Activated naive CD4-positive, alpha-beta T cell treated with anti-CD3 and anti-CD28 coated beads, Interleukin-2, amount 10 ng/mL, durations not matched to agents 7 days and 5 days (primary cell): ENCODE data around the gene GTPBP4.
"Not testable (repeated sequence)": the region's sequence is repeated elsewhere in the genome, so short reads cannot be mapped to it uniquely, and the experiment has no call there.

Experiments used
- CTCF ChIA-PET: fragments of 350-600 bp; sonication (Branson Sonifier 250); formaldehyde crosslinking; loops from one replicate; lab custom pipeline; 2021; ENCODE audit warnings: antibody characterized with exemption; lab: Charles Lee
- DNase-seq: peaks from one replicate; pipeline ENCODE4 v3.0.0-alpha.2; 2020
- H3K27ac Mint-ChIP-seq: one replicate; pipeline ENCODE4 v1.8.0; 2021; ENCODE audit warnings: mild to moderate bottlenecking, moderate library complexity, mixed read lengths
- H3K27me3 Mint-ChIP-seq: one replicate; pipeline ENCODE4 v1.8.0; 2021; ENCODE audit warnings: mild to moderate bottlenecking, mixed read lengths
- H3K36me3 Mint-ChIP-seq: one replicate; pipeline ENCODE4 v1.8.0; 2021; ENCODE audit warnings: mixed read lengths
- H3K4me1 Mint-ChIP-seq: one replicate; pipeline ENCODE4 v1.8.0; 2021; ENCODE audit warnings: mixed read lengths
- H3K4me3 Mint-ChIP-seq: one replicate; pipeline ENCODE4 v1.8.0; 2021; ENCODE audit warnings: mild to moderate bottlenecking, moderate library complexity, mixed read lengths
- H3K9me3 Mint-ChIP-seq: one replicate; pipeline ENCODE4 v1.8.0; 2021; ENCODE audit warnings: mixed read lengths

GTPBP4 gene

GRCh38 chr10:992467-992866 lies 4.2 kb downstream of the GTPBP4 start:
- Mint-ChIP-seq H3K4me1 (peaks cover 30% of the 10 kb centered on the region), H3K36me3 (peaks cover 48% of the 10 kb centered on the region), H3K4me3 (no peak overlapping the region), H3K27ac (no peak overlapping the region), H3K9me3 (no peaks in the 10 kb centered on the region), H3K27me3 (no peaks in the 10 kb centered on the region)
- DNase-seq = no peak
- CTCF ChIA-PET = no interaction called here

GRCh38 chr10:992871-993270 lies 4.6 kb downstream of the GTPBP4 start:
- Mint-ChIP-seq H3K27me3 (no peaks in the 10 kb centered on the region), H3K4me3 (no peak overlapping the region), H3K9me3 (no peaks in the 10 kb centered on the region), H3K4me1 (peaks cover 30% of the 10 kb centered on the region), H3K27ac (no peak overlapping the region), H3K36me3 (peaks cover 51% of the 10 kb centered on the region)
- CTCF ChIA-PET = no interaction called here
- DNase-seq = no peak

DNA sequence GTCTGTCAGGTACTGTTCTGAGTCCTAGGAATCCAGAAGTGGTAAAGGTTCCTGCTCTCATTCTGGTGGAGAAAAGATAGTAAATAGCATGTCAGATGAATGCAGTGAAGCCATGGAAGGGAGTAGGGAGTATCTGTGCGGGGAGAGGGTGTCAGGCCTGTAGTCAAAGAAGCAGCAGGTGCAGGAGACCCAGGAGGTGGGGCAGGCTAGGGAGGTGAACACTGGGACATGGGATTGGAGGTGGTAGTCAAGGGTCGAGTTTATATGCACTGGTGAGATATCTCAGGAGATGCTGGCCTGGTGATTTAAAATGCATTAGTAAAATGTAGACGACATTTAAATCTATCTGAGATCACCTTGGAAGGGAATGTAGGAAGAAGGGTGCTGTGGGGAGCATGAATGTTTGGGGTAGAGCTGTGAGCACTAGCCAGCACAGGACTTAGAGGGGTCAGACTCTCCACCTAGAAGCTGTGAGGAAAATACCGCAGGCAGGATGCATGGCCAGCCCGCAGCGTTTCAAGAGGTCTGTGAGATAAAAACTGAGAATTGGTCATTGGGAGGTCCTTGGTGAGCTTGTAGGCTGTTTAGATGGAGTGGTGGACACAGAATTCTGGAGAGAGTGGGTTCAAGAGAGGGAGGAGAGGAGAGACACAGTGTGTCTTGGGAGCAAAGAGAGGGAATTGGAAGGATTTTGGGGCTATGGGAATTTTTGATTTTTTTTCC lies 6.8 kb downstream of the GTPBP4 start:
- no peak overlapping the region for H3K4me3 Mint-ChIP-seq
- H3K27me3 Mint-ChIP-seq = no peaks in the 10 kb centered on the region
- H3K4me1 Mint-ChIP-seq = peaks cover 13% of the 10 kb centered on the region
- H3K36me3 Mint-ChIP-seq = peaks cover 62% of the 10 kb centered on the region
- no peak for DNase-seq
- H3K9me3 Mint-ChIP-seq = no peaks in the 10 kb centered on the region
- no peak overlapping the region for H3K27ac Mint-ChIP-seq
- CTCF ChIA-PET = no interaction called here

GRCh38 chr10:995559-995926 lies 7.3 kb downstream of the GTPBP4 start:
- H3K27me3 Mint-ChIP-seq = no peaks in the 10 kb centered on the region
- no peak overlapping the region for H3K4me3 Mint-ChIP-seq
- H3K9me3 Mint-ChIP-seq = no peaks in the 10 kb centered on the region
- H3K27ac Mint-ChIP-seq = no peak overlapping the region
- CTCF ChIA-PET = no interaction called here
- H3K4me1 Mint-ChIP-seq = peaks cover 9% of the 10 kb centered on the region
- no peak for DNase-seq
- H3K36me3 Mint-ChIP-seq = peaks cover 64% of the 10 kb centered on the region

- Mint-ChIP-seq H3K27me3 (no peaks in the 10 kb centered on the region), H3K27ac (no peak overlapping the region), H3K4me3 (no peak overlapping the region), H3K36me3 (peaks cover 65% of the 10 kb centered on the region), H3K9me3 (no peaks in the 10 kb centered on the region), H3K4me1 (peaks cover 4% of the 10 kb centered on the region)
- CTCF ChIA-PET = no interaction called here
- no peak for DNase-seq
These were observed 7.8 kb downstream of the GTPBP4 start for GRCh38 chr10:996031-996430.

GRCh38 chr10:997266-998022 lies 9.2 kb downstream of the GTPBP4 start:
- Mint-ChIP-seq H3K4me3 (no peak overlapping the region), H3K4me1 (no peaks in the 10 kb centered on the region), H3K36me3 (peaks cover 72% of the 10 kb centered on the region), H3K27ac (no peak overlapping the region), H3K9me3 (peaks cover 3% of the 10 kb centered on the region), H3K27me3 (no peaks in the 10 kb centered on the region)
- CTCF ChIA-PET = no interaction called here
- DNase-seq = no peak

DNA sequence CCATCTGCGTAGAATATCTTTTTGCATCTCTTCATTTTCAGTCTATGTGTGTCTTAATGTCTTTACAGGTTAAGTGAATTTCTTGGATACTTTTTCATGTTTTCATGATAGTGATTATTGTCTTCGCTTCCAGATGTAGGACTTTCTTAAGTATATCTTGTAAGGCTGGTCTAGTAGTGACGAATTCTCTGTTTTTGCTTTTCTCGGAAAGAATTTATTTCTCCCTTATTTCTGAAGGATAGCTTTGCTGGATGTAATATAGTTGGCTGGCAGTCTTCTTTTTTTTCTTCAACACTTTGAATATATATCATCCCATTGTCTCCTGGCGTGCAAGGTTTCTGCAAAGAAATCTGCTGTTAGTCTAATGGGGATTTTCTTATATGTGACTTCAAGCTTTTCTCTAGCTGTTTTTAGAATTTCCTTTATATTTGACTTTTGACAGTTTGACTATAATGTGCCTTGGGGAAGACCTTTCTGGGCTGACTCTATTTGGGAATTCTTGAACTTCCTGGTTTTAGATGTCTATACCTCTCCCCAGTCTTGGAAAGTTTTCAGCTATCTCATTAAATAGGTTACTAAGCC lies 14.3 kb downstream of the GTPBP4 start:
- CTCF ChIA-PET = no interaction called here
- DNase-seq = no peak
- Mint-ChIP-seq H3K27ac (no peak overlapping the region), H3K27me3 (no peaks in the 10 kb centered on the region), H3K4me3 (no peak overlapping the region), H3K36me3 (peaks cover 75% of the 10 kb centered on the region), H3K4me1 (no peaks in the 10 kb centered on the region), H3K9me3 (peaks cover 8% of the 10 kb centered on the region)

DNA sequence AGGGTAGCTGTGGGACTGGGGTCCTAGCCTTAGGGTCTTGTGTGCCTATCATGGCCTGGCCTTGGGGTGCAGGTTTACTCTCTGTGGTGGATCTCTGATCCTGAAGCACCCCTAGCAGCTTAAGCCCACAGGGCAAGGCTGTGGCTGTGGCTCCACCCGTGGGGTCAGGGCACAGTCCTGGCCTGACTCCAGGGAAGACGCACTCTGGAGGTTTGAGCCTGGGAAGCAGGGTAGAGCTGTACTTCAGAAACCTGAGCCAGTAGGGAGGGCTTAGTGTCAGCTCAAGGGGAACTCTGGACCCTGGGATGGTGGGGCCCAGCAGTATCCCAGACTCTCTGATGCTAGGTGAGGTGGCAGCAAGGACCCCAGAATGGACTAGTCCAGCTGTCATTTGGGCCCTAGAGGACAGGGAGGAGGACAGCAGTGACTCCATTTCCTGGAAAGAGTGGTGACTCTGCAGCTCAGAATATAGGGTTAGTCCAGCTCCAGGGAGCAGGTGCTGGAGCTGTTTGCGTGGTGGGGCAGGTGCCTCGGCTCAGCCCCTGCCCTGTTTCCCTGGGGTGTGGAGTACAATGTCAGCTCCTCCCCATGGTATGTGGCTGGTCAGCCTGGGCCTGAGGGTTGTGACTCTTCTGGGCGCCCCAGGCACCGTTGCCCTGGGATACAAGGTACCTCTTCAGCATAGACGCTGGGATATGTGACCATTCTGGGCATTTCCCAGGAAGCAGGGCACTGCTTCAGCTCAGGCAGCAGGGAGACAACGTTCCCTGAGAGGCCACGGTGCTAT lies 15.8 kb downstream of the GTPBP4 start:
- peaks cover 72% of the 10 kb centered on the region for H3K36me3 Mint-ChIP-seq
- no peak overlapping the region for H3K27ac Mint-ChIP-seq
- CTCF ChIA-PET = no interaction called here
- no peaks in the 10 kb centered on the region for H3K4me1 Mint-ChIP-seq
- H3K4me3 Mint-ChIP-seq = no peak overlapping the region
- no peaks in the 10 kb centered on the region for H3K27me3 Mint-ChIP-seq
- DNase-seq = no peak
- H3K9me3 Mint-ChIP-seq = peaks cover 8% of the 10 kb centered on the region

DNA sequence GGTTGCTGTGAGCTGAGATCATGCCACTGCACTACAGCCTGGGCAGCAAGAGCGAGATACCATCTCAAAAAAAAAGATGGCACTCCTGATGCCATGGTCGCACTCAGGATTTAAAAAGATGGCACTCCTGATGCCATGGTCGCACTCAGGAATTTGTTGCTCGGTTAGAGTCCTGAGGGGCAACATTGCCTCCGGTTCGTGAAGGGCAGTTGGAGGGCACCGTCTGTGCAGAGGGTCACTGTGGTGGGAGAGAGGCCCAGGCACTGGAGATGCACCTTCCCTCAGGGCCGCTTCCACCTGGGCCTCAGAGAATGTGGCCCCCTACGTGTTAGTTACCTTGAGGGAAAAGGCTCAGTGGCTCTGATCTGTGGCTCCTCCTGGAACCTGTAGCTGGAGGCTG lies 18.3 kb downstream of the GTPBP4 start:
- H3K36me3 Mint-ChIP-seq = peaks cover 72% of the 10 kb centered on the region
- no peak for DNase-seq

GRCh38 chr10:1007583-1007982 lies 19.3 kb downstream of the GTPBP4 start:
- no peak for DNase-seq
- peaks cover 75% of the 10 kb centered on the region for H3K36me3 Mint-ChIP-seq
- CTCF ChIA-PET = no interaction called here
- H3K27ac Mint-ChIP-seq = peak overlapping the region; percentile 67
- H3K9me3 Mint-ChIP-seq = peaks cover 4% of the 10 kb centered on the region
- H3K4me3 Mint-ChIP-seq = no peak overlapping the region
- no peaks in the 10 kb centered on the region for H3K27me3 Mint-ChIP-seq
- H3K4me1 Mint-ChIP-seq = peaks cover 7% of the 10 kb centered on the region

More for the DNA sequence above, 18.3 kb downstream of the GTPBP4 start:
- peaks cover 7% of the 10 kb centered on the region for H3K4me1 Mint-ChIP-seq
- no peaks in the 10 kb centered on the region for H3K27me3 Mint-ChIP-seq
- no peak overlapping the region for H3K4me3 Mint-ChIP-seq
- CTCF ChIA-PET = no interaction called here
- peaks cover 8% of the 10 kb centered on the region for H3K9me3 Mint-ChIP-seq
- H3K27ac Mint-ChIP-seq = no peak overlapping the region

GRCh38 chr10:1009071-1009494 lies 20.8 kb downstream of the GTPBP4 start:
- H3K4me1 Mint-ChIP-seq = peaks cover 7% of the 10 kb centered on the region
- H3K27me3 Mint-ChIP-seq = no peaks in the 10 kb centered on the region
- peaks cover 69% of the 10 kb centered on the region for H3K36me3 Mint-ChIP-seq
- no peak for DNase-seq
- CTCF ChIA-PET = no interaction called here
- no peak overlapping the region for H3K4me3 Mint-ChIP-seq
- H3K27ac Mint-ChIP-seq = peak overlapping the region; percentile 83
- no peaks in the 10 kb centered on the region for H3K9me3 Mint-ChIP-seq

- H3K36me3 Mint-ChIP-seq = peaks cover 72% of the 10 kb centered on the region
These were observed 21.7 kb downstream of the GTPBP4 start for GRCh38 chr10:1009947-1010346.

DNA sequence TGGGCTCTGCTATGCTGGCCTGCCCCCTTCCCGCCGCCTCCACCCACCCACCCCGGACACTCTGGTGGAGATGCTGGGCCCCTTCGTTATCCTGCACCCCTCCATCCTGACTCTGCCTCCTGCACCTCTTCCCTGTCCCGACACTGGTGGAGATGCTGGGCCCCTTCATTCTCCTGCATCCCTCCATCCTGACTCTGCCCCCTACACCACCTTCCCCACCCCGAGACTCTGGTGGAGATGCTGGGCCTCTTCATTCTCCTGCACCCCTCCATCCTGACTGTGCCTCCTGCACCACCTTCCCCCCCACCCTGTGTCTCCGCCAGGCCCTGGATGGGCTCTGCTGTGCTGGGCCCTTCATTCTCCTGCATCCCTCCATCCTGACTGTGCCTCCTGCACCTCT lies 22.5 kb downstream of the GTPBP4 start:
- Mint-ChIP-seq H3K36me3 (peaks cover 66% of the 10 kb centered on the region), H3K4me3 (no peak overlapping the region), H3K4me1 (peaks cover 7% of the 10 kb centered on the region), H3K9me3 (no peaks in the 10 kb centered on the region), H3K27ac (peak overlapping the region; percentile 39), H3K27me3 (no peaks in the 10 kb centered on the region)
- CTCF ChIA-PET = no interaction called here
- no peak for DNase-seq

More at GRCh38 chr10:1009947-1010346, 21.7 kb downstream of the GTPBP4 start:
- peak overlapping the region; percentile 83 for H3K27ac Mint-ChIP-seq
- H3K4me3 Mint-ChIP-seq, DNase-seq, H3K9me3 Mint-ChIP-seq, CTCF ChIA-PET, H3K27me3 Mint-ChIP-seq, H3K4me1 Mint-ChIP-seq: not testable (repeated sequence)

DNA sequence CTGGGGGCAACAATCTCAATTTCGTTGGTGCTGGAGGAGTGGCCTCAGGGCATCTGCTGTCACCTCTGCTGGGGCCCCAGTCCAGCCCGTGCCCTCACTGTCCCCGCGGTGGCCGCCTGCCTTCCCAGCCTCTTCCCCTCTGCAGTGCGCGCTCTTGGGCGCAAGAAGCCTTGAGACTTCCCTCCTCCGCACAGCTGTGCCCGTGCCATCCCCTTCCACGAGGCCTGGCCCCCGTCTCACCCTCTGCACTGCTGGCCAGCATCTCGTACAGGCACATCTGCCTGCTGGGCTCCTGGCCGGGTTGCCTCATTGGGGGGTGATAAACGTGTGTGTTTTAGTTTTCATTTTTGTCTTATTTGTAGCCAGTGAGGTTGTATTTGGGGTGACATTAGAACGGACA lies 23.5 kb downstream of the GTPBP4 start:
- H3K27ac Mint-ChIP-seq = peak overlapping the region; percentile 49
- DNase-seq = no peak
- H3K36me3 Mint-ChIP-seq = peaks cover 69% of the 10 kb centered on the region
- no peaks in the 10 kb centered on the region for H3K9me3 Mint-ChIP-seq
- no peak overlapping the region for H3K4me3 Mint-ChIP-seq
- peaks cover 7% of the 10 kb centered on the region for H3K4me1 Mint-ChIP-seq
- CTCF ChIA-PET = no interaction called here
- H3K27me3 Mint-ChIP-seq = no peaks in the 10 kb centered on the region
